IMR-90 (cell line): ENCODE data around the gene SGCA. TPM values are rescaled to one million over a fixed set of nuclear protein-coding genes. Genes with fewer than 3 reads are reported as not detected.
A peak's percentile ranks its signal among the peaks of the same experiment; 100 is the strongest.

Source experiments
- ATAC-seq: fragments of 200-7000 bp; cut with Tn5 transposase; 2 replicates; pipeline ENCODE4 v1.9.1; 2020; ENCODE audit warnings: low read depth, mild to moderate bottlenecking, moderate library complexity
- BruUV-seq: library from RNA; stranded (reverse); fragments of 400-500 nt; replicated peaks from 2 replicates; lab custom pipeline; 2021; lab: Mats Ljungman, UMichigan
- CTCF ChIA-PET: fragments of 300-600 bp; formaldehyde crosslinking; extraction: SDS; loops from one replicate; lab custom pipeline; 2021; ENCODE audit warnings: antibody characterized with exemption; lab: Yijun Ruan, JAX
- POLR2A ChIA-PET: fragments of 300-600 bp; sonication (Branson Sonifier 250); formaldehyde crosslinking; loops from one replicate; lab custom pipeline; 2022; ENCODE audit warnings: antibody characterized with exemption; ENCODE audit not compliant: unreplicated experiment; lab: Charles Lee
- DNase-seq: peaks from one replicate; pipeline ENCODE4 v3.0.0; 2013
- H2AFZ ChIP-seq: replicated peaks from 2 replicates; pipeline ENCODE3; 2013; ENCODE audit warnings: low read length, mild to moderate bottlenecking; ENCODE audit not compliant: poor library complexity
- H2AK5ac ChIP-seq: 2 replicates; pipeline ENCODE4 v1.6.1; 2013; ENCODE audit warnings: low read depth, low read length, inconsistent platforms
- H2AK9ac ChIP-seq: replicated peaks from 2 replicates; pipeline ENCODE3; 2013; ENCODE audit warnings: mild to moderate bottlenecking, low read depth, low read length, moderate library complexity; ENCODE audit not compliant: poor library complexity
- H2BK120ac ChIP-seq: 2 replicates; pipeline ENCODE4 v1.6.1; 2013; ENCODE audit warnings: low read depth, low read length, inconsistent platforms
- H2BK15ac ChIP-seq: 3 replicates; pipeline ENCODE4 v1.6.1; 2013; ENCODE audit warnings: low read depth, low read length, inconsistent platforms
- H2BK20ac ChIP-seq: 2 replicates; pipeline ENCODE4 v1.6.1; 2013; ENCODE audit warnings: low read depth, mild to moderate bottlenecking, inconsistent platforms, low read length, moderate library complexity
- H2BK5ac ChIP-seq: 2 replicates; pipeline ENCODE4 v1.6.1; 2013; ENCODE audit warnings: mild to moderate bottlenecking, low read depth, low read length, inconsistent platforms; ENCODE audit not compliant: poor library complexity, severe bottlenecking
- H3K14ac ChIP-seq: replicated peaks from 2 replicates; pipeline ENCODE4 v1.6.1; 2013; ENCODE audit warnings: low read depth, low read length, inconsistent platforms
- H3K18ac ChIP-seq: 2 replicates; pipeline ENCODE4 v1.6.1; 2013; ENCODE audit warnings: low read depth, low read length, control low read depth
- H3K23ac ChIP-seq: 2 replicates; pipeline ENCODE4 v1.6.1; 2013; ENCODE audit warnings: low read depth, low read length, inconsistent platforms
- H3K27ac ChIP-seq: 2 replicates; pipeline ENCODE4 v1.5.1; 2013; ENCODE audit warnings: mild to moderate bottlenecking, control low read depth, low read length; ENCODE audit not compliant: insufficient read depth
- H3K27me3 ChIP-seq: 2 replicates; pipeline ENCODE4 v1.6.1; 2013; ENCODE audit warnings: low read length; ENCODE audit not compliant: control insufficient read depth, insufficient read depth
- H3K36me3 ChIP-seq: 2 replicates; pipeline ENCODE4 v1.6.1; 2013; ENCODE audit warnings: low read length, mixed read lengths; ENCODE audit not compliant: control insufficient read depth, insufficient read depth
- H3K4ac ChIP-seq: 2 replicates; pipeline ENCODE4 v1.6.1; 2013; ENCODE audit warnings: low read depth, low read length, inconsistent platforms
- H3K4me1 ChIP-seq: 2 replicates; pipeline ENCODE4 v1.6.1; 2013; ENCODE audit warnings: low read length, mixed read lengths; ENCODE audit not compliant: control insufficient read depth, insufficient read depth
- H3K4me2 ChIP-seq: 2 replicates; pipeline ENCODE4 v1.6.1; 2013; ENCODE audit warnings: low read depth, mild to moderate bottlenecking, control low read depth, low read length, moderate library complexity
- H3K4me3 ChIP-seq: 2 replicates; pipeline ENCODE4 v1.5.1; 2013; ENCODE audit warnings: low read depth, mild to moderate bottlenecking, control low read depth, low read length, moderate library complexity; ENCODE audit not compliant: insufficient read depth
- H3K56ac ChIP-seq: 2 replicates; pipeline ENCODE4 v1.6.1; 2013; ENCODE audit warnings: low read length, inconsistent platforms; ENCODE audit not compliant: insufficient read depth; ENCODE audit errors: extremely low read depth
- H3K79me1 ChIP-seq, 2 experiments: 2 replicates each; pipeline ENCODE4 v1.6.1; 2013; ENCODE audit warnings: low read length in 2 of 2, inconsistent platforms in 1 of 2, low read depth in 1 of 2
- H3K9ac ChIP-seq: 2 replicates; pipeline ENCODE4 v1.6.1; 2013; ENCODE audit warnings: low read depth, low read length, control low read depth
- H3K9me1 ChIP-seq: 2 replicates; pipeline ENCODE4 v1.6.1; 2013; ENCODE audit warnings: low read length, inconsistent platforms; ENCODE audit not compliant: insufficient read depth
- H3K9me3 ChIP-seq: 2 replicates; pipeline ENCODE4 v1.6.1; 2013; ENCODE audit warnings: low read length; ENCODE audit not compliant: control insufficient read depth, insufficient read depth
- H4K20me1 ChIP-seq: 2 replicates; pipeline ENCODE4 v1.6.1; 2013; ENCODE audit warnings: low read length, inconsistent platforms; ENCODE audit not compliant: insufficient read depth
- H4K5ac ChIP-seq: 2 replicates; pipeline ENCODE4 v1.6.1; 2013; ENCODE audit warnings: mild to moderate bottlenecking, low read depth, low read length, control low read depth
- H4K8ac ChIP-seq, 2 experiments: 2 replicates each; pipeline ENCODE4 v1.6.1; 2013; ENCODE audit warnings: low read depth in 2 of 2, low read length in 2 of 2, control low read depth in 1 of 2, inconsistent platforms in 1 of 2
- H4K91ac ChIP-seq: 2 replicates; pipeline ENCODE4 v1.6.1; 2013; ENCODE audit warnings: low read depth, low read length, inconsistent platforms; ENCODE audit not compliant: insufficient read depth
- BHLHE40 ChIP-seq: fragments of 150-350 bp; IDR thresholded peaks from 2 replicates; pipeline ENCODE4 v1.6.1; 2016; ENCODE audit warnings: mild to moderate bottlenecking, low read depth, low read length
- CHD1 ChIP-seq: IDR thresholded peaks from 2 replicates; pipeline ENCODE4 v1.6.1; 2012; ENCODE audit warnings: low read depth, low read length, improper control_type of control experiment
- POLR2A ChIP-seq: IDR thresholded peaks from 2 replicates; pipeline ENCODE4 v1.6.1; 2012; ENCODE audit warnings: mild to moderate bottlenecking, low read depth, low read length
- RCOR1 ChIP-seq: IDR thresholded peaks from 2 replicates; pipeline ENCODE4 v1.6.1; 2012; ENCODE audit warnings: mild to moderate bottlenecking, low read length, improper control_type of control experiment; ENCODE audit not compliant: insufficient replicate concordance
- WGBS, 2 experiments: methylation state at CpG; one replicate each; pipeline versions ENCODE4 v1.1.5 to v1.1.7; 2013; ENCODE audit warnings: missing lambda C conversion rate in 2 of 2; ENCODE audit not compliant: insufficient read length in 1 of 2; ENCODE audit errors: extremely low coverage in 2 of 2; 5-methylcytosine and 5-hydroxymethylcytosine counted together
- dilution Hi-C: fragments of 300-500 bp; cut with HindIII; formaldehyde crosslinking; loops from one replicate; pipeline ENCODE4 v1.14.3; 2018; ENCODE audit warnings: low sequenced_read_pairs; ENCODE audit not compliant: unreplicated experiment
- in situ Hi-C: fragments of 300-500 bp; cut with MboI; formaldehyde crosslinking; loops from 3 replicates; pipeline ENCODE4 v1.14.3; 2019; ENCODE audit warnings: low sequenced_read_pairs, inconsistent platforms, mixed read lengths
- intact Hi-C: fragments of 100-400 bp; cut with micrococcal nuclease; formaldehyde crosslinking; loops from 2 replicates; pipeline ENCODE4 v1.10.0; 2022
- polyA plus RNA-seq, 3 experiments: library from polyadenylated mRNA; depleted of rRNA; stranded (reverse); fragments of >200 nt; gene quantifications; 2 replicates each; pipeline ENCODE4 v1.2.3, GENCODE V29; 2012; ENCODE audit warnings: low replicate concordance in 1 of 3
- total RNA-seq: library from RNA; depleted of rRNA; stranded (reverse); fragments of >200 nt; gene quantifications from 2 replicates; pipeline ENCODE4 v1.2.3, GENCODE V29; 2012
- TF ChIP-seq, protein P1 (sequence below): fragments of 150-350 bp; IDR thresholded peaks from 2 replicates; pipeline ENCODE4 v1.6.1; 2016; ENCODE audit warnings: low read depth, mild to moderate bottlenecking, low read length, moderate library complexity, borderline replicate concordance

SGCA gene
- total and polyA plus RNA-seq, 2 of the 4 experiments (the other 2 are of a cell fraction), result 0.19 TPM; not detected in 1

DNA sequence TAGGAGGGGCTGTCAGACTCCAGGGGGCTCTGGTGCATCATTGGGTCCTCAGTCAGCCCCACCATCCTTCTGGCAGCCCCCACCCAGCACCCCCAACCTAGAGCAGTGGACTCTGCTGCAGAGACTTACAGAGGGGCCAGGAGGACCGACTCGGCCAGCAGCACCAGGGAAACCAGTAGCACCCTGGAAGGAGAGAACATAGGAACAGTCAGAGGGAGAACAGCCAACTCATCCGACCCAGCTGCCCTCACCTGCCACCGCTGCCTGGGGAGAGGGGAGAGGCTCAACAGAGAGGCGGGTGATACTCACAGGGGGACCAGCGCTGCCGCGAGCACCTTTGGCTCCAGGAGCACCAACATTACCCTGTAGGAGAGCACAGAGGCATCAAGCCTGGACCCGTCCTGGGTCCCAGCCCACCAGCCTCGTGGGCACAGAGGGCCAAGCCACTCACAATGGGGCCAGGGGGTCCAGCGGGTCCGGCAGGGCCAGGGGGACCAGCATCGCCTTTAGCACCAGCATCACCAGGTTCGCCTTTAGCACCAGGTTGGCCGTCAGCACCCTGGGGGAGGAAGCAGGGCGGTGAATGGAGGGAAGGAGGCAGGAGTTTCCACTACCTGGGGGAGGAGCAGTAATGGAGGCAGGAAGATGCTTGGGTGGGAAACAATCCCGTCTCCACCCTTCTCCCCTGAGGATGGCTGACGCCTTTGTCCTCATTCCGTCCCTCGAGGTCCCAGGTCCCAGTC is 23.9 kb downstream of the SGCA start:
- H2BK120ac ChIP-seq, result peak overlapping the region; percentile 72
- in situ Hi-C loops, result no loop called here
- DNase-seq, result peak; percentile 81
- no peaks in the 10 kb centered on the region for H3K27me3 ChIP-seq
- dilution Hi-C loops, result no loop called here
- H4K5ac ChIP-seq, result peak overlapping the region; percentile 83
- no peak overlapping the region for H3K4me2 ChIP-seq
- H4K91ac ChIP-seq, result peak overlapping the region; percentile 83
- H3K18ac ChIP-seq, result peak overlapping the region; percentile 93
- H3K56ac ChIP-seq, result peak overlapping the region; percentile 88
- peaks cover 27% of the 10 kb centered on the region for H3K4me1 ChIP-seq
- no peaks in the 10 kb centered on the region for H3K9me3 ChIP-seq
- peaks cover 94% of the 10 kb centered on the region for H4K20me1 ChIP-seq
- 61% methylated on average over 3 of the region's 20 CpGs; no CpG with 5 or more reads in 1 of the 2 experiments for WGBS, 2 experiments
- peak overlapping the region; percentile 100 for H3K4ac ChIP-seq
- CTCF ChIA-PET, result no interaction called here
- H3K9ac ChIP-seq, result peak overlapping the region; percentile 58
- peak; percentile 0; the same call in 1 of the 2 replicates for ATAC-seq
- peak overlapping the region; percentile 92 for H2AK9ac ChIP-seq
- H3K4me3 ChIP-seq, result no peak overlapping the region
- H2BK15ac ChIP-seq, result peak overlapping the region; percentile 16; the same call in 1 of the 3 replicates
- H2AFZ ChIP-seq, result peak overlapping the region; percentile 69
- peak overlapping the region; percentile 93 for H2AK5ac ChIP-seq
- peaks cover 98% of the 10 kb centered on the region for H3K36me3 ChIP-seq
- intact Hi-C loops, result no loop called here
- H4K8ac ChIP-seq, result peak overlapping the region; percentile 65 to 86
- H3K9me1 ChIP-seq, result no peaks in the 10 kb centered on the region; the same call in 1 of the 2 replicates
- BruUV-seq, result no TSS peak
- POLR2A ChIA-PET, result interaction anchor here (0.5 to 3.6 kb wide), 3 partner anchors 8 to 30 kb away, joined by 3 to 17 read pairs (median 3); partner anchors contain the start of gene COL1A1
- H3K27ac ChIP-seq, result peak overlapping the region; percentile 99
- peak overlapping the region; percentile 91 for H3K14ac ChIP-seq
- TF ChIP-seq CHD1 (no peak), POLR2A (no peak; the same call in none of the 2 replicates), BHLHE40 (0 out of 2 replicates have a peak, but pooled peaks have one; percentile 20), RCOR1 (no peak)
- TF ChIP-seq, protein P1, sequence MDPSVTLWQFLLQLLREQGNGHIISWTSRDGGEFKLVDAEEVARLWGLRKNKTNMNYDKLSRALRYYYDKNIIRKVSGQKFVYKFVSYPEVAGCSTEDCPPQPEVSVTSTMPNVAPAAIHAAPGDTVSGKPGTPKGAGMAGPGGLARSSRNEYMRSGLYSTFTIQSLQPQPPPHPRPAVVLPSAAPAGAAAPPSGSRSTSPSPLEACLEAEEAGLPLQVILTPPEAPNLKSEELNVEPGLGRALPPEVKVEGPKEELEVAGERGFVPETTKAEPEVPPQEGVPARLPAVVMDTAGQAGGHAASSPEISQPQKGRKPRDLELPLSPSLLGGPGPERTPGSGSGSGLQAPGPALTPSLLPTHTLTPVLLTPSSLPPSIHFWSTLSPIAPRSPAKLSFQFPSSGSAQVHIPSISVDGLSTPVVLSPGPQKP, result no peak
- peak overlapping the region; percentile 91 for H3K23ac ChIP-seq
- peaks cover 4 to 89% of the 10 kb centered on the region in 2 experiments; a peak in 3 of 4 replicates for H3K79me1 ChIP-seq
- peak overlapping the region; percentile 99 for H2BK5ac ChIP-seq
- peak overlapping the region; percentile 35; the same call in 1 of the 2 replicates for H2BK20ac ChIP-seq
